ENCODE measurements around the gene EXOG.

EXOG gene

DNA sequence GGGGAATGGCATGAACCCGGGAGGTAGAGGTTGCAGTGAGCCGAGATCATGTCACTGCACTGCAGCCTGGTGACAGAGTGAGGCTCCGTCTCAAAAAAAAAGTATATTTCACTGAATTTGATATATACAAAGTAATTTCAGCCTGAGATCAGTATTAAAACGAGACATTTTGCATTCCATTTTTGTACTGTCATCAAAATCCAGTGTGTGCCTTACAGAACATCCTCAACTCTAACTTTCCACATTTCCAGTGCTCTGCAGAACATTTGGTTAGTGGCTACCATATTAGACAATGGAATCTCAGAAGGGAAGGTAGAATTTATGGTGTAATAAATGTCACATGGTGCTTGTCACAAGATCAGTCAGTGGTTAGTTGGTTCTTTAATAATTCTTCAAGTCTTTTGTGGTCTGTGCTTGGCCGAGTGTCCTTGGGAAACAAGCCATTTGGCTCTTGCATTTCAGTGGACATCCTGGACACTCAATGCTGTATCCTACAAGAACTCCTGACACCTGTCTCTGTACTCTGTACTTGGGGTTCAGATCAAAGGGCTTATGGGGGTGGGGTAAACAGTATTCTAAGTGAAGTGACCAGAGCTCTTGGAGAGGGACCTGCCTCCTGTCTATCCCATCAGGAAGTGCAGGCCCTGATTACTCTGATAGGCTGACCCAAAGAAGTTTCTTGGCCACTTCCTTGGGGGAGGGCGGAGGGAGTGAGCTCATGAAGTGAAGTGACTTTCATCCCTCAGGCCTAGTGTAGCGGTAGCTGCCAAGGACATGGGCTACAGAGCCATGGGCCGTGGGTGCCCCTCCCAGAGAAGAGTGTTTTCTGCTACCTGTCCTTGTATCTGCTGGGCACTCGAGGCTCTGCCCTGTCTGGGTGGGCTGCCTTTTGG is 38.8 kb upstream of the EXOG start:
- Histone ChIP-seq H3K9ac (ENCODE audit: low read depth in 1 of 2, low read length in 2 of 2) (no peak overlapping the region), H3K4me3 (ENCODE audit: low read length in 2 of 2) (no peak overlapping the region), H3K36me3 (ENCODE audit: control insufficient read depth in 2 of 2, insufficient read depth in 2 of 2, low read length in 2 of 2) (no peaks in the 10 kb centered on the region), H3K27ac (ENCODE audit: low read depth in 2 of 2, low read length in 2 of 2) (no peak overlapping the region), H3K4me1 (ENCODE audit: control insufficient read depth in 2 of 2, insufficient read depth in 2 of 2, low read length in 2 of 2) (peaks cover 37 to 56% of the 10 kb centered on the region in 2 donors), H3K9me3 (ENCODE audit: control insufficient read depth in 2 of 2, low read length in 2 of 2) (no peaks in the 10 kb centered on the region), H3K27me3 (ENCODE audit: control insufficient read depth in 2 of 2, insufficient read depth in 2 of 2, low read length in 2 of 2) (no peaks in the 10 kb centered on the region)

DNA sequence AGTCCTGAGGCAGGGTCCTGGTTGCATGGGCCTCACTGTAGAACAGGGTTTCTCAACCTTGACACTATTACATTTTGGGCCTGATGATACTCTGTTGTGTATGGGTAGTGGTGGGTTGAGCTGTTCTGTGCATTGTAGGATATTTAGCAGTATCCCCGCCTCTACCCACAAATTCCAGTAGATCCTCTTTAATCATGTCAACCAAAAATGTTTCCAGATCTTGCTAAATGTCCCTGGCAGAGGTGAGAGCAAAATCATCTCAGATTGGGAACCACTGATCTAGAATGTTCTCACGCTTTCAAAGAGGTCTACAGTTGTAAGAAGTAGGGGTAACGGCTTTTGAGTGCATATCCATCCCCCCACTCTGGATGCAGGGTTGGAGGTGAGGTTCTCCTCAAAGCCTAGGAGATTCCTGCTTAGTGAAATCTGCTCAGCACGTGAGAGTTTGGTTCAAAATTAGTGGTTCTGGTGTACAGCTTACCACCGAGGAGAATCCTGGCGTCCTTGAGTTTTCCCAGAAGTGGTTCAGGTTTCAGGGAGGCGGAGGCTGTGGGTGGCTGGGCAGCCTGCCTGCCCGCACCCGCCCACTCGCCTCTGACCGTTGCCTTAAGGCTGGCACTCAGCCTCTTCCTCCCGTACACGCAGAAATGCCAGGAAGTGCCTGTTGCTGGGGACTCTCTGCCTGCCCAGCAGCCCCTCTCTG is 37.2 kb upstream of the EXOG start:
- Histone ChIP-seq H3K36me3 (ENCODE audit: control insufficient read depth in 2 of 2, insufficient read depth in 2 of 2, low read length in 2 of 2) (no peaks in the 10 kb centered on the region), H3K4me1 (ENCODE audit: control insufficient read depth in 2 of 2, insufficient read depth in 2 of 2, low read length in 2 of 2) (peaks cover 33 to 47% of the 10 kb centered on the region in 2 donors), H3K4me3 (ENCODE audit: low read length in 2 of 2) (peak overlapping the region; percentile 37 to 44), H3K27ac (ENCODE audit: low read depth in 2 of 2, low read length in 2 of 2) (peak overlapping the region in 1 of 2 donors; percentile 36), H3K9ac (ENCODE audit: low read depth in 1 of 2, low read length in 2 of 2) (peak overlapping the region in 1 of 2 donors; percentile 73), H3K27me3 (ENCODE audit: control insufficient read depth in 2 of 2, insufficient read depth in 2 of 2, low read length in 2 of 2) (no peaks in the 10 kb centered on the region), H3K9me3 (ENCODE audit: control insufficient read depth in 2 of 2, low read length in 2 of 2) (no peaks in the 10 kb centered on the region)

DNA sequence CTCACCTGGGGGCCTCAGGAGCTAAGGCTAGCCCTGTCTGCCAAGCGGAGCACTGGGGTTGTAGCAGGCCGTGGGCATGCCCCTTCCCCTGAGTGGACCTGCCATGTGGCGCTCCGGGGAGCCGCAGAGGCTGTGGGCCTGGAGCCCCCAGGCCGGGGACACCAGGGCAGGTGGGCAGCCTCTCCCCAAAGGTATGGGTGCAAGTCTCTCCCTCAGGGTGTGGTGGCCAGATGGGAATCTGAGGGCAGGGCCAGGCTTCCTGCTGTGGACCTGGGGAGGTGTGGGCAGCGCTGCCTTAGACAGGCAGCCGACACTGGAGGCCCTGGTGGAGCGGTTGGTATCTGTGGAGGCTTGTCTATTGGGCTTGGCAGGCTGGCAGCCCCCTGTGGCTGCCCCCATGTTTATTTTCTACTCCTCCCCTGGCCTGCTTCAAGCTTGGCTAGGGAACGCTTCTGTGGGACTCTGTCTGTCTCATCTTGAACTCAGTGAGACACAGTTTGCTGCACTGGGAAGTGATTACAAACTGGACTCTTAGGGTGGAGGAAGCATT is 36.6 kb upstream of the EXOG start:
- Histone ChIP-seq H3K4me1 (ENCODE audit: control insufficient read depth in 2 of 2, insufficient read depth in 2 of 2, low read length in 2 of 2) (peaks cover 32 to 47% of the 10 kb centered on the region in 2 donors), H3K9me3 (ENCODE audit: control insufficient read depth in 2 of 2, low read length in 2 of 2) (no peaks in the 10 kb centered on the region), H3K9ac (ENCODE audit: low read depth in 1 of 2, low read length in 2 of 2) (peak overlapping the region in 1 of 2 donors; percentile 73), H3K27ac (ENCODE audit: low read depth in 2 of 2, low read length in 2 of 2) (peak overlapping the region in 1 of 2 donors; percentile 36), H3K4me3 (ENCODE audit: low read length in 2 of 2) (peak overlapping the region; percentile 37 to 44), H3K36me3 (ENCODE audit: control insufficient read depth in 2 of 2, insufficient read depth in 2 of 2, low read length in 2 of 2) (no peaks in the 10 kb centered on the region), H3K27me3 (ENCODE audit: control insufficient read depth in 2 of 2, insufficient read depth in 2 of 2, low read length in 2 of 2) (no peaks in the 10 kb centered on the region)

DNA sequence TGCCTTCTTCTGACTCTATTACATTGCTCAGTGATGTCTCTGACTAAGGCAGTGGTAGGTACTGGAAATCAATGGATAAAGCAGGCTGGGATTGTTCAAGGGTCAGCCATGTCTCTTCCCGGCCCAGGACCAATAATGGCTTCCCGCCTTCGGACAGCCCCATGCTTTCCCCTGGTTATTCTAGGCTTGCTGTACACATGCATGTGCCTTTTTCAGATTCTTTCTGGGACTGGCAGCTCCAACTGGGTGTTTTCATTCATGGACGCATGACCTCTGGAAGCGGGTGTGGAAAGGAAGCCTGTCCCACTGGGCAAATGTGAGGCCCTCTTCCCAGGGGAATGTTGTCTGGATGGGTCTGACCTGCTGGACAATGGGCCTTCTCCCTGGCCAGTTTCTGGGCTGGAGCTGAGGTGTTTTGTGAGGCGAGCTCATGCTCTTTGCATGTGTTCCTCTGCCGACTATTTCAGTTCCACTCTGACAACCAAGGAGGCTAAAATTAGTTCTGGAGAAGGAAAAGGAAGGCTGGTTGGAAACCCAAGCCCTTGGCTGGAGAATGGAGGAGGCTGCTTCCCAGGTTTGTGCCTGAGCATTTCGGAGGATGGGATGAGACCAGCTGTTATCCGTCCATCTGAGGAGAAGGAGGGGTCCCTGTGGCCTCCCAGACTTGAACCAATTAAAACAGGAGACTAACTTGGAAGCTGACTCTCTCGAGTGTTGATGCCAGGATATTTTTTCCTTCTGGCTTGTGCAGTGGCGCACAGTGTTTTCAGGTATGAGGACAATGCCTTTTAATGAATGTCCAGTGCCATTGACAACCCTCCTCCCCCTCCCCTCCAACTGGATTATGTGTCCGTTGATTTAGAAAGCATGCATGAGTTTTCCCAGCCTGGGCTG is 35.5 kb upstream of the EXOG start:
- no peaks in the 10 kb centered on the region for H3K36me3 ChIP-seq (ENCODE audit: control insufficient read depth in 2 of 2, insufficient read depth in 2 of 2, low read length in 2 of 2)
- no peaks in the 10 kb centered on the region for H3K27me3 ChIP-seq (ENCODE audit: control insufficient read depth in 2 of 2, insufficient read depth in 2 of 2, low read length in 2 of 2)
- peaks cover 27 to 39% of the 10 kb centered on the region in 2 donors for H3K4me1 ChIP-seq (ENCODE audit: control insufficient read depth in 2 of 2, insufficient read depth in 2 of 2, low read length in 2 of 2)
- no peak overlapping the region for H3K27ac ChIP-seq (ENCODE audit: low read depth in 2 of 2, low read length in 2 of 2)
- no peak overlapping the region for H3K9ac ChIP-seq (ENCODE audit: low read depth in 1 of 2, low read length in 2 of 2)
- H3K4me3 ChIP-seq (ENCODE audit: low read length in 2 of 2), result no peak overlapping the region
- H3K9me3 ChIP-seq (ENCODE audit: control insufficient read depth in 2 of 2, low read length in 2 of 2), result no peaks in the 10 kb centered on the region

DNA sequence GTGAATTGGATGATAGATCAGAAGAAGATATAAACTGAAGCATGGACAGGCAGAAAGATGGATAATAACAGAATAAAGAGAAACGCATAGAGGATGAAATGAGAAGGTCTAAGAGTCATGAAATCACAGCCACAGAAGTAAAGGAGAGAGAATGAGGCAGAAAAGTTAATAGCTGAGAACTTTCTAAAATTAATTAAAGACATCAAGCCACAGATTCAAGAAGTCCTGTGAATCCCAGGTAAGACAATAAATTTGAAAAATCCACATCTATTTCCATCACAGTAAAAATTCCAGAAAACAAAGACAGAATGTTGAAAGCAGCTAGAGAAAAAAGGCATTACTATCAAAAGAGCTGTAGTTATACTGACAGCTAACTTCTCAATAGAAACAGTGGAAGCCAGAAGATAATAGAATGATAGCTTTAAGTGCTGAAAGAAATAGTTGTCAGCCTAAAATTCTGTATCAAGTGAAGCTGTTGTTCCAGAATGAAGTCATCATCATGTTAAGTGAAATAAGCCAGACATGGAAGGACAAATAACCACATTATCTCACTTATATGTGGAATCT is 30.5 kb upstream of the EXOG start:
- Histone ChIP-seq H3K27me3 (ENCODE audit: control insufficient read depth in 2 of 2, insufficient read depth in 2 of 2, low read length in 2 of 2) (no peaks in the 10 kb centered on the region), H3K27ac (ENCODE audit: low read depth in 2 of 2, low read length in 2 of 2) (no peak overlapping the region), H3K9me3 (ENCODE audit: control insufficient read depth in 2 of 2, low read length in 2 of 2) (no peaks in the 10 kb centered on the region), H3K9ac (ENCODE audit: low read depth in 1 of 2, low read length in 2 of 2) (no peak overlapping the region), H3K4me3 (ENCODE audit: low read length in 2 of 2) (no peak overlapping the region), H3K36me3 (ENCODE audit: control insufficient read depth in 2 of 2, insufficient read depth in 2 of 2, low read length in 2 of 2) (no peaks in the 10 kb centered on the region), H3K4me1 (ENCODE audit: control insufficient read depth in 2 of 2, insufficient read depth in 2 of 2, low read length in 2 of 2) (peaks cover 8 to 18% of the 10 kb centered on the region in 2 donors)

DNA sequence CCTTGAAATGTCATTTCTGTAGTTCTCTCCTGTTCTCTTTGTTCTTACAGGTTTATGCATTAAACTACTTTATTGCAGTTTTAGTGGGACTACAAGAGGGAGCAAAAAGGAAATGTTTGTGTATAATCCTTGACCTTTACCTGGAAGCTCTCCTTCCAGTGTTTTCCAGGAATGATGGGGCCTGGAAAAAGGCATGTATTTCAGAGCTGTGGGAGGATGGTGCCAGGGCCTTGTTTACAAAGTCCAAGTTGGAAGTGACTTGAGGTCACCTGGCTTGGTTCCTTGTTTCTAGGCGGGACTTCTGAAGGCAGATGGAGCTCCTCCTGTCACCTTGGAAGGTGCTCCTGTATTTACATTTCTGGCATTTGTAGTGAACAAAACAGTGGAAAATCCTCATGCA is 27.4 kb upstream of the EXOG start:
- no peaks in the 10 kb centered on the region for H3K27me3 ChIP-seq (ENCODE audit: control insufficient read depth in 2 of 2, insufficient read depth in 2 of 2, low read length in 2 of 2)
- H3K4me1 ChIP-seq (ENCODE audit: control insufficient read depth in 2 of 2, insufficient read depth in 2 of 2, low read length in 2 of 2), result peaks cover 11 to 34% of the 10 kb centered on the region in 2 donors
- no peaks in the 10 kb centered on the region for H3K9me3 ChIP-seq (ENCODE audit: control insufficient read depth in 2 of 2, low read length in 2 of 2)
- H3K27ac ChIP-seq (ENCODE audit: low read depth in 2 of 2, low read length in 2 of 2), result peak overlapping the region in 1 of 2 donors; percentile 55
- H3K9ac ChIP-seq (ENCODE audit: low read depth in 1 of 2, low read length in 2 of 2), result no peak overlapping the region
- H3K4me3 ChIP-seq (ENCODE audit: low read length in 2 of 2), result no peak overlapping the region
- no peaks in the 10 kb centered on the region for H3K36me3 ChIP-seq (ENCODE audit: control insufficient read depth in 2 of 2, insufficient read depth in 2 of 2, low read length in 2 of 2)

DNA sequence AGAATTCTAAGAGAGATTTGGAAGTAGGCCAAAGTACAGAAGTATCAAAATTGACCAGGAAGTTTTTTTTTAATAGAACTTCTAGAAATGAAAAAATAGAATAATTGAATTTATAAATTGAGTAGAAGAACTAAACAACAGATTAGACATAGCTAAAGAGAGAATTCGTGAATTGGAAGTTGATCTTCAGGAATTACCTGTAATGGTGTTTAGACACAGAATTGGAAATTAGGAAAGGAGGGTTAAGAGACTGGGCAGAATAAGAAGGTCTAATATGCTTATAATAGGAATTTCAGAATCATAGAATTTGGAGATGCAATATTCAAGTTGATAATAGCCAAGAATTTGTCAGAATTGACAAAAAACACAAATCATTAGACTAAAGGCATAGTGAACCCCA is 26.3 kb upstream of the EXOG start:
- Histone ChIP-seq H3K4me3 (ENCODE audit: low read length in 2 of 2) (no peak overlapping the region), H3K9ac (ENCODE audit: low read depth in 1 of 2, low read length in 2 of 2) (no peak overlapping the region), H3K27ac (ENCODE audit: low read depth in 2 of 2, low read length in 2 of 2) (no peak overlapping the region), H3K9me3 (ENCODE audit: control insufficient read depth in 2 of 2, low read length in 2 of 2) (no peaks in the 10 kb centered on the region), H3K4me1 (ENCODE audit: control insufficient read depth in 2 of 2, insufficient read depth in 2 of 2, low read length in 2 of 2) (peaks cover 11 to 34% of the 10 kb centered on the region in 2 donors), H3K27me3 (ENCODE audit: control insufficient read depth in 2 of 2, insufficient read depth in 2 of 2, low read length in 2 of 2) (no peaks in the 10 kb centered on the region), H3K36me3 (ENCODE audit: control insufficient read depth in 2 of 2, insufficient read depth in 2 of 2, low read length in 2 of 2) (no peaks in the 10 kb centered on the region)

DNA sequence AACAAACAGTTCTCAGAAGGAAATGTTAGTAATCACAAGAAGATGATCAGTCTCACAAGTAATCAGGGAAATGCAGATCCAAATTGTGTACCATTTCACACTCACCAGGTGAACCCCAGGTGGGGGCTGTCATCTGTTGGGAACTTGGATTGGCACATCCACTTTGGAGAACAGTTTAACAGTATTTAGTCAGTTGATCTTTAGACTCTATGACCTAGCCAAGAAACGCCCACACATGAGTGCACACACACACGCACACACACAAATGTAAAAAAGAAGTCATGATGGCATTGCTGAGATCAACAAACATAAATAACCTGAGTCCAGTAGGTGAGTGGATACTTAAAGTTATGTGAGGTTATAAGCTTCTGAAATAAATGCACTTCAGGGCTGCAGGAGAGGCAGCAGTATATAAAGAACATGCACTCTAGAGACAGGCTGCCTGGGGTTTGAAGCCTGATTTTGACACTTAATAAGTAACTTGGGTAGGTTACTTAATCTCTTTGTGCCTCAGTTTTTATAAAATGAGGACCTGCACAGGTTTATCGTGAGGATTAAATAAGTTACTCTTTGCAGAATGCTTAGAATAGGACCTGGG is 24.8 kb upstream of the EXOG start:
- H3K4me3 ChIP-seq (ENCODE audit: low read length in 2 of 2), result no peak overlapping the region
- no peak overlapping the region for H3K27ac ChIP-seq (ENCODE audit: low read depth in 2 of 2, low read length in 2 of 2)
- H3K9ac ChIP-seq (ENCODE audit: low read depth in 1 of 2, low read length in 2 of 2), result peak overlapping the region in 1 of 2 donors; percentile 11
- H3K27me3 ChIP-seq (ENCODE audit: control insufficient read depth in 2 of 2, insufficient read depth in 2 of 2, low read length in 2 of 2), result no peaks in the 10 kb centered on the region
- peaks cover 11 to 34% of the 10 kb centered on the region in 2 donors for H3K4me1 ChIP-seq (ENCODE audit: control insufficient read depth in 2 of 2, insufficient read depth in 2 of 2, low read length in 2 of 2)
- no peaks in the 10 kb centered on the region for H3K9me3 ChIP-seq (ENCODE audit: control insufficient read depth in 2 of 2, low read length in 2 of 2)
- H3K36me3 ChIP-seq (ENCODE audit: control insufficient read depth in 2 of 2, insufficient read depth in 2 of 2, low read length in 2 of 2), result no peaks in the 10 kb centered on the region

DNA sequence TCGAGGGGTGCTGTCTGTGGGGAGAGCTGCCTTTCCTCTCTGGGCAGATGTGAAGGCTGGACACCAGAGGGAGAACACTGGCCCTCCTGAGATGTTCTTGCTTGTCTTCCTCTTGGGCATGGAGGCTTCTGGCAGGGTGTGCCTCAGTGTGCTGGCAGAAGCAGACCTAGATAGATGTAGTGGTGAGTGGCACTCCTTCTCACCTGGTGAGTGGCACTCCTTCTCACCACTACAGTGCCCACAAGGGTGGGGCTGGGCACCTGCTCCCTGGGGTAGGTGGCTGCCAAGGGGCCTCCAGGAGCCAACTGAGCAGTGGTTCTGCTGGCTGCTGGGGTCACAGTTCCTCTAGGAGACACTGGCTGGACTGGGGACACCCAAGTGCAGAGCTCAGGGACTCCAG is 23.8 kb upstream of the EXOG start:
- no peak overlapping the region for H3K9ac ChIP-seq (ENCODE audit: low read depth in 1 of 2, low read length in 2 of 2)
- no peaks in the 10 kb centered on the region for H3K27me3 ChIP-seq (ENCODE audit: control insufficient read depth in 2 of 2, insufficient read depth in 2 of 2, low read length in 2 of 2)
- H3K4me3 ChIP-seq (ENCODE audit: low read length in 2 of 2), result no peak overlapping the region
- no peaks in the 10 kb centered on the region for H3K9me3 ChIP-seq (ENCODE audit: control insufficient read depth in 2 of 2, low read length in 2 of 2)
- peaks cover 11 to 34% of the 10 kb centered on the region in 2 donors for H3K4me1 ChIP-seq (ENCODE audit: control insufficient read depth in 2 of 2, insufficient read depth in 2 of 2, low read length in 2 of 2)
- H3K27ac ChIP-seq (ENCODE audit: low read depth in 2 of 2, low read length in 2 of 2), result no peak overlapping the region
- H3K36me3 ChIP-seq (ENCODE audit: control insufficient read depth in 2 of 2, insufficient read depth in 2 of 2, low read length in 2 of 2), result no peaks in the 10 kb centered on the region

Measured in mucosa of rectum (tissue), 2 donors.